H9 (cell line): ENCODE data around the gene NCKAP5. TPM values are rescaled to one million over a fixed set of nuclear protein-coding genes. Genes with fewer than 3 reads are reported as not detected.

Experiments
- DNase-seq: peaks from one replicate; pipeline ENCODE4 v3.0.0-alpha.2; 2017
- H2AFZ ChIP-seq: one replicate; pipeline ENCODE4 v1.6.1; 2013; ENCODE audit warnings: mild to moderate bottlenecking, low read length, control low read depth, moderate library complexity
- H2AK5ac ChIP-seq: 2 replicates; pipeline ENCODE4 v1.6.1; 2013; ENCODE audit warnings: low read length, control low read depth, mixed read lengths; ENCODE audit not compliant: insufficient read length
- H2BK120ac ChIP-seq: one replicate; pipeline ENCODE4 v1.6.1; 2013; ENCODE audit warnings: low read depth, mild to moderate bottlenecking, low read length, control low read depth, inconsistent platforms; ENCODE audit not compliant: poor library complexity, severe bottlenecking
- H2BK12ac ChIP-seq: 2 replicates; pipeline ENCODE4 v1.6.1; 2013; ENCODE audit warnings: low read length, control low read depth, mixed read lengths, low read depth; ENCODE audit not compliant: insufficient read length
- H2BK15ac ChIP-seq: 2 replicates; pipeline ENCODE4 v1.6.1; 2013; ENCODE audit warnings: low read depth, low read length, control low read depth
- H2BK20ac ChIP-seq: one replicate; pipeline ENCODE4 v1.6.1; 2013; ENCODE audit warnings: low read depth, mild to moderate bottlenecking, low read length, control low read depth, inconsistent platforms; ENCODE audit not compliant: poor library complexity, severe bottlenecking
- H2BK5ac ChIP-seq: 2 replicates; pipeline ENCODE4 v1.6.1; 2013; ENCODE audit warnings: low read length, control low read depth, mixed read lengths; ENCODE audit not compliant: insufficient read length
- H3K14ac ChIP-seq: 2 replicates; pipeline ENCODE4 v1.6.1; 2013; ENCODE audit warnings: low read length, control low read depth; ENCODE audit not compliant: insufficient read depth
- H3K18ac ChIP-seq: 2 replicates; pipeline ENCODE4 v1.6.1; 2013; ENCODE audit warnings: low read depth, mild to moderate bottlenecking, mixed read lengths, low read length, control low read depth; ENCODE audit not compliant: insufficient read length
- H3K23ac ChIP-seq: 2 replicates; pipeline ENCODE4 v1.6.1; 2013; ENCODE audit warnings: low read length, control low read depth, mixed read lengths, low read depth; ENCODE audit not compliant: insufficient read length
- H3K23me2 ChIP-seq: 2 replicates; pipeline ENCODE4 v1.6.1; 2013; ENCODE audit warnings: low read depth, mild to moderate bottlenecking, mixed read lengths, low read length, control low read depth; ENCODE audit not compliant: insufficient read length, poor library complexity, severe bottlenecking
- H3K27ac ChIP-seq: 2 replicates; pipeline ENCODE4 v1.5.1; 2013; ENCODE audit warnings: low read length, control low read depth, mixed read lengths, low read depth; ENCODE audit not compliant: insufficient read length
- H3K27me3 ChIP-seq: 2 replicates; pipeline ENCODE4 v1.6.1; 2013; ENCODE audit warnings: low read length, control low read depth, inconsistent platforms; ENCODE audit not compliant: insufficient read depth
- H3K4ac ChIP-seq: 2 replicates; pipeline ENCODE4 v1.6.1; 2013; ENCODE audit warnings: low read depth, mild to moderate bottlenecking, control low read depth, inconsistent platforms, low read length, moderate library complexity
- H3K4me1 ChIP-seq: 2 replicates; pipeline ENCODE4 v1.6.1; 2013; ENCODE audit warnings: low read length, control low read depth, inconsistent platforms; ENCODE audit not compliant: insufficient read depth
- H3K4me2 ChIP-seq: 2 replicates; pipeline ENCODE4 v1.6.1; 2013; ENCODE audit warnings: low read length, control low read depth, mixed read lengths; ENCODE audit not compliant: insufficient read length, insufficient read depth
- H3K56ac ChIP-seq: 2 replicates; pipeline ENCODE4 v1.6.1; 2013; ENCODE audit warnings: low read depth, mild to moderate bottlenecking, mixed read lengths, low read length, control low read depth; ENCODE audit not compliant: insufficient read length
- H3K79me1 ChIP-seq: 2 replicates; pipeline ENCODE4 v1.6.1; 2013; ENCODE audit warnings: low read depth, mild to moderate bottlenecking, moderate library complexity, low read length, control low read depth, inconsistent platforms; ENCODE audit not compliant: insufficient read depth, poor library complexity, severe bottlenecking
- H3K79me2 ChIP-seq: 2 replicates; pipeline ENCODE4 v1.6.1; 2013; ENCODE audit warnings: low read length, control low read depth, inconsistent platforms; ENCODE audit not compliant: insufficient read depth
- H3K9ac ChIP-seq: 2 replicates; pipeline ENCODE4 v1.6.1; 2013; ENCODE audit warnings: low read length, control low read depth, mixed read lengths; ENCODE audit not compliant: insufficient read length; ENCODE audit errors: extremely low read depth
- H3K9me3 ChIP-seq: one replicate; pipeline ENCODE4 v1.6.1; 2013; ENCODE audit warnings: low read depth, low read length, inconsistent platforms; ENCODE audit not compliant: control insufficient read depth
- H3T11ph ChIP-seq: one replicate; pipeline ENCODE4 v1.6.1; 2013; ENCODE audit warnings: mild to moderate bottlenecking, low read length, control low read depth, inconsistent platforms
- H4K20me1 ChIP-seq: one replicate; pipeline ENCODE4 v1.6.1; 2013; ENCODE audit not compliant: control insufficient read depth, insufficient read length, insufficient read depth
- H4K5ac ChIP-seq: 2 replicates; pipeline ENCODE4 v1.6.1; 2013; ENCODE audit warnings: low read depth, mild to moderate bottlenecking, mixed read lengths, low read length, control low read depth; ENCODE audit not compliant: insufficient read length
- H4K8ac ChIP-seq: replicated peaks from 2 replicates; pipeline ENCODE4 v1.6.1; 2013; ENCODE audit warnings: low read length, control low read depth, mixed read lengths, low read depth; ENCODE audit not compliant: insufficient read length
- H4K91ac ChIP-seq: 2 replicates; pipeline ENCODE4 v1.6.1; 2013; ENCODE audit warnings: low read depth, mild to moderate bottlenecking, moderate library complexity, mixed read lengths, low read length, control low read depth; ENCODE audit not compliant: insufficient read length
- H3K27ac Mint-ChIP-seq, 3 experiments: 2 replicates in 2 of 3; 3 replicates in 1 of 3; pipeline ENCODE4 v1.8.0; 2020 to 2021; ENCODE audit warnings: mixed read lengths in 3 of 3, mild to moderate bottlenecking in 1 of 3, moderate library complexity in 1 of 3
- H3K27me3 Mint-ChIP-seq: 2 replicates; pipeline ENCODE4 v1.8.0; 2021; ENCODE audit warnings: low read depth, mild to moderate bottlenecking, moderate library complexity, mixed read lengths
- H3K36me3 Mint-ChIP-seq, 3 experiments: 2 replicates in 2 of 3; 3 replicates in 1 of 3; pipeline ENCODE4 v1.8.0; 2020 to 2021; ENCODE audit warnings: low read depth in 3 of 3, mixed read lengths in 3 of 3; ENCODE audit not compliant: insufficient read depth in 1 of 3
- H3K4me1 Mint-ChIP-seq, 2 experiments: 2 replicates each; pipeline ENCODE4 v1.8.0; 2020; ENCODE audit warnings: mixed read lengths in 2 of 2
- H3K4me3 Mint-ChIP-seq, 2 experiments: 2 replicates in 1 of 2; 3 replicates in 1 of 2; pipeline ENCODE4 v1.8.0; 2020 to 2021; ENCODE audit warnings: mild to moderate bottlenecking in 2 of 2, mixed read lengths in 2 of 2, moderate library complexity in 1 of 2
- H3K9me3 Mint-ChIP-seq, 2 experiments: 2 replicates in 1 of 2; 3 replicates in 1 of 2; pipeline ENCODE4 v1.8.0; 2020; ENCODE audit warnings: mild to moderate bottlenecking in 2 of 2, mixed read lengths in 2 of 2, moderate library complexity in 1 of 2
- WGBS: extraction: QIAGEN DNeasy Blood & Tissue Kit; methylation state at CpG from one replicate; pipeline ENCODE4 v1.1.7; 2013; ENCODE audit warnings: missing lambda C conversion rate, low lambda C conversion rate, mixed read lengths; ENCODE audit not compliant: insufficient read length; ENCODE audit errors: extremely low coverage; 5-methylcytosine and 5-hydroxymethylcytosine counted together
- total RNA-seq: library from RNA; stranded (reverse); gene quantifications from 2 replicates; pipeline ENCODE4 v1.2.1, GENCODE V29; 2021
- TF ChIP-seq, protein P1 (sequence below): fragments of 200-600 bp; sonication (generic); conservative IDR thresholded peaks from 3 replicates; pipeline ENCODE4 v1.8.0; 2021; ENCODE audit warnings: antibody characterized with exemption, mild to moderate bottlenecking

The NCKAP5 gene
- total RNA-seq, 1 experiment from 2014 or later: 0.26 TPM

DNA sequence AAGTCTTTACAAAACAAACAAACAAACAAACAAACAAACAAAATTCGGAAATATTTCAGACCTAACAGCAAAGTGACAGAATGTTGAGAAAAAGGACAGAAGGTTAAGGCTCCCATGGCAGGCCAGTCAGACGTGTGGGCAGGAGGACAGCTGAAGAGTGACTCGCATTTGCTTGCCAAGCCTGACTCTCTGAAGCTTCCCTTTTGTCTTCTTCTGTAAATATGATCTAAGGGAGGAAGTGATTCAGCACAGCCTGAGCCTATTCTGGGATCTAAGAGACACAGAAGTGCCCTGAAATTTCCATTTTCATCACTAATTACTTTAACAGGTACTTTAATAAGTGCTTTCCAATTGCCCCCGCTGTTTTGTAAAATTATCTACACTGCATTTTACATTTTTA, 764.2 kb downstream of the NCKAP5 start:
- Histone ChIP-seq H4K8ac (no peak overlapping the region), H4K20me1 (no peaks in the 10 kb centered on the region), H3K18ac (no peak overlapping the region), H2BK20ac (no peak overlapping the region), H3K9ac (no peak overlapping the region), H2AFZ (no peak overlapping the region), H3K4ac (no peak overlapping the region), H2BK5ac (no peak overlapping the region), H3K14ac (no peak overlapping the region), H2AK5ac (no peak overlapping the region), H3K4me2 (no peak overlapping the region), H2BK12ac (no peak overlapping the region), H3K27ac (no peak overlapping the region), H4K5ac (no peak overlapping the region), H3K27me3 (no peaks in the 10 kb centered on the region), H2BK120ac (no peak overlapping the region), H3K79me2 (no peaks in the 10 kb centered on the region), H3K56ac (no peak overlapping the region), H2BK15ac (no peak overlapping the region), H3K9me3 (no peaks in the 10 kb centered on the region), H4K91ac (no peak overlapping the region), H3K4me1 (no peaks in the 10 kb centered on the region), H3K23me2 (no peaks in the 10 kb centered on the region), H3K23ac (no peak overlapping the region), H3K79me1 (no peaks in the 10 kb centered on the region), H3T11ph (no peak overlapping the region)
- H3K4me3 Mint-ChIP-seq: no peak overlapping the region
- H3K27me3 Mint-ChIP-seq: no peaks in the 10 kb centered on the region
- TF ChIP-seq, protein P1, sequence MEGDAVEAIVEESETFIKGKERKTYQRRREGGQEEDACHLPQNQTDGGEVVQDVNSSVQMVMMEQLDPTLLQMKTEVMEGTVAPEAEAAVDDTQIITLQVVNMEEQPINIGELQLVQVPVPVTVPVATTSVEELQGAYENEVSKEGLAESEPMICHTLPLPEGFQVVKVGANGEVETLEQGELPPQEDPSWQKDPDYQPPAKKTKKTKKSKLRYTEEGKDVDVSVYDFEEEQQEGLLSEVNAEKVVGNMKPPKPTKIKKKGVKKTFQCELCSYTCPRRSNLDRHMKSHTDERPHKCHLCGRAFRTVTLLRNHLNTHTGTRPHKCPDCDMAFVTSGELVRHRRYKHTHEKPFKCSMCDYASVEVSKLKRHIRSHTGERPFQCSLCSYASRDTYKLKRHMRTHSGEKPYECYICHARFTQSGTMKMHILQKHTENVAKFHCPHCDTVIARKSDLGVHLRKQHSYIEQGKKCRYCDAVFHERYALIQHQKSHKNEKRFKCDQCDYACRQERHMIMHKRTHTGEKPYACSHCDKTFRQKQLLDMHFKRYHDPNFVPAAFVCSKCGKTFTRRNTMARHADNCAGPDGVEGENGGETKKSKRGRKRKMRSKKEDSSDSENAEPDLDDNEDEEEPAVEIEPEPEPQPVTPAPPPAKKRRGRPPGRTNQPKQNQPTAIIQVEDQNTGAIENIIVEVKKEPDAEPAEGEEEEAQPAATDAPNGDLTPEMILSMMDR: no peak
- H3K9me3 Mint-ChIP-seq: peaks cover 23 to 31% of the 10 kb centered on the region in 2 experiments
- peaks cover 3 to 12% of the 10 kb centered on the region in 2 experiments for H3K4me1 Mint-ChIP-seq
- peak overlapping the region in 1 of 3 experiments; percentile 21; a peak in 1 of 7 replicates for H3K27ac Mint-ChIP-seq
- no CpG with 5 or more reads among the region's 4 CpGs for WGBS
- no peak for DNase-seq
- H3K36me3 Mint-ChIP-seq: peaks cover 2 to 20% (median 16%) of the 10 kb centered on the region in 3 experiments; a peak in 5 of 7 replicates
